IMR-90 (cell line): ENCODE data around the gene LRRC4. TPM values are rescaled to one million over a fixed set of nuclear protein-coding genes. Genes with fewer than 3 reads are reported as not detected.

Source experiments
- ATAC-seq: fragments of 200-7000 bp; cut with Tn5 transposase; 2 replicates; pipeline ENCODE4 v1.9.1; 2020; ENCODE audit warnings: low read depth, mild to moderate bottlenecking, moderate library complexity
- BruUV-seq: library from RNA; stranded (reverse); fragments of 400-500 nt; replicated peaks from 2 replicates; lab custom pipeline; 2021; lab: Mats Ljungman, UMichigan
- CTCF ChIA-PET: fragments of 300-600 bp; formaldehyde crosslinking; extraction: SDS; loops from one replicate; lab custom pipeline; 2021; ENCODE audit warnings: antibody characterized with exemption; lab: Yijun Ruan, JAX
- POLR2A ChIA-PET: fragments of 300-600 bp; sonication (Branson Sonifier 250); formaldehyde crosslinking; loops from one replicate; lab custom pipeline; 2022; ENCODE audit warnings: antibody characterized with exemption; ENCODE audit not compliant: unreplicated experiment; lab: Charles Lee
- DNase-seq: peaks from one replicate; pipeline ENCODE4 v3.0.0; 2013
- H2AFZ ChIP-seq: replicated peaks from 2 replicates; pipeline ENCODE3; 2013; ENCODE audit warnings: low read length, mild to moderate bottlenecking; ENCODE audit not compliant: poor library complexity
- H2AK5ac ChIP-seq: 2 replicates; pipeline ENCODE4 v1.6.1; 2013; ENCODE audit warnings: low read depth, low read length, inconsistent platforms
- H2AK9ac ChIP-seq: replicated peaks from 2 replicates; pipeline ENCODE3; 2013; ENCODE audit warnings: mild to moderate bottlenecking, low read depth, low read length, moderate library complexity; ENCODE audit not compliant: poor library complexity
- H2BK120ac ChIP-seq: 2 replicates; pipeline ENCODE4 v1.6.1; 2013; ENCODE audit warnings: low read depth, low read length, inconsistent platforms
- H2BK15ac ChIP-seq: 3 replicates; pipeline ENCODE4 v1.6.1; 2013; ENCODE audit warnings: low read depth, low read length, inconsistent platforms
- H2BK20ac ChIP-seq: 2 replicates; pipeline ENCODE4 v1.6.1; 2013; ENCODE audit warnings: low read depth, mild to moderate bottlenecking, inconsistent platforms, low read length, moderate library complexity
- H2BK5ac ChIP-seq: 2 replicates; pipeline ENCODE4 v1.6.1; 2013; ENCODE audit warnings: mild to moderate bottlenecking, low read depth, low read length, inconsistent platforms; ENCODE audit not compliant: poor library complexity, severe bottlenecking
- H3K14ac ChIP-seq: replicated peaks from 2 replicates; pipeline ENCODE4 v1.6.1; 2013; ENCODE audit warnings: low read depth, low read length, inconsistent platforms
- H3K18ac ChIP-seq: 2 replicates; pipeline ENCODE4 v1.6.1; 2013; ENCODE audit warnings: low read depth, low read length, control low read depth
- H3K23ac ChIP-seq: 2 replicates; pipeline ENCODE4 v1.6.1; 2013; ENCODE audit warnings: low read depth, low read length, inconsistent platforms
- H3K27ac ChIP-seq: 2 replicates; pipeline ENCODE4 v1.5.1; 2013; ENCODE audit warnings: mild to moderate bottlenecking, control low read depth, low read length; ENCODE audit not compliant: insufficient read depth
- H3K27me3 ChIP-seq: 2 replicates; pipeline ENCODE4 v1.6.1; 2013; ENCODE audit warnings: low read length; ENCODE audit not compliant: control insufficient read depth, insufficient read depth
- H3K36me3 ChIP-seq: 2 replicates; pipeline ENCODE4 v1.6.1; 2013; ENCODE audit warnings: low read length, mixed read lengths; ENCODE audit not compliant: control insufficient read depth, insufficient read depth
- H3K4ac ChIP-seq: 2 replicates; pipeline ENCODE4 v1.6.1; 2013; ENCODE audit warnings: low read depth, low read length, inconsistent platforms
- H3K4me1 ChIP-seq: 2 replicates; pipeline ENCODE4 v1.6.1; 2013; ENCODE audit warnings: low read length, mixed read lengths; ENCODE audit not compliant: control insufficient read depth, insufficient read depth
- H3K4me2 ChIP-seq: 2 replicates; pipeline ENCODE4 v1.6.1; 2013; ENCODE audit warnings: low read depth, mild to moderate bottlenecking, control low read depth, low read length, moderate library complexity
- H3K4me3 ChIP-seq: 2 replicates; pipeline ENCODE4 v1.5.1; 2013; ENCODE audit warnings: low read depth, mild to moderate bottlenecking, control low read depth, low read length, moderate library complexity; ENCODE audit not compliant: insufficient read depth
- H3K56ac ChIP-seq: 2 replicates; pipeline ENCODE4 v1.6.1; 2013; ENCODE audit warnings: low read length, inconsistent platforms; ENCODE audit not compliant: insufficient read depth; ENCODE audit errors: extremely low read depth
- H3K79me1 ChIP-seq, 2 experiments: 2 replicates each; pipeline ENCODE4 v1.6.1; 2013; ENCODE audit warnings: low read length in 2 of 2, inconsistent platforms in 1 of 2, low read depth in 1 of 2
- H3K9ac ChIP-seq: 2 replicates; pipeline ENCODE4 v1.6.1; 2013; ENCODE audit warnings: low read depth, low read length, control low read depth
- H3K9me1 ChIP-seq: 2 replicates; pipeline ENCODE4 v1.6.1; 2013; ENCODE audit warnings: low read length, inconsistent platforms; ENCODE audit not compliant: insufficient read depth
- H3K9me3 ChIP-seq: 2 replicates; pipeline ENCODE4 v1.6.1; 2013; ENCODE audit warnings: low read length; ENCODE audit not compliant: control insufficient read depth, insufficient read depth
- H4K20me1 ChIP-seq: 2 replicates; pipeline ENCODE4 v1.6.1; 2013; ENCODE audit warnings: low read length, inconsistent platforms; ENCODE audit not compliant: insufficient read depth
- H4K5ac ChIP-seq: 2 replicates; pipeline ENCODE4 v1.6.1; 2013; ENCODE audit warnings: mild to moderate bottlenecking, low read depth, low read length, control low read depth
- H4K8ac ChIP-seq, 2 experiments: 2 replicates each; pipeline ENCODE4 v1.6.1; 2013; ENCODE audit warnings: low read depth in 2 of 2, low read length in 2 of 2, control low read depth in 1 of 2, inconsistent platforms in 1 of 2
- H4K91ac ChIP-seq: 2 replicates; pipeline ENCODE4 v1.6.1; 2013; ENCODE audit warnings: low read depth, low read length, inconsistent platforms; ENCODE audit not compliant: insufficient read depth
- BHLHE40 ChIP-seq: fragments of 150-350 bp; IDR thresholded peaks from 2 replicates; pipeline ENCODE4 v1.6.1; 2016; ENCODE audit warnings: mild to moderate bottlenecking, low read depth, low read length
- CEBPB ChIP-seq: IDR thresholded peaks from 2 replicates; pipeline ENCODE4 v1.6.1; 2012; ENCODE audit warnings: low read depth, low read length, improper control_type of control experiment
- CHD1 ChIP-seq: IDR thresholded peaks from 2 replicates; pipeline ENCODE4 v1.6.1; 2012; ENCODE audit warnings: low read depth, low read length, improper control_type of control experiment
- CTCF ChIP-seq: conservative IDR thresholded peaks from 2 replicates; pipeline ENCODE4 v1.5.1; 2012; ENCODE audit warnings: mild to moderate bottlenecking, low read depth, low read length, improper control_type of control experiment
- FOS ChIP-seq: fragments of 150-350 bp; IDR thresholded peaks from 2 replicates; pipeline ENCODE4 v1.6.1; 2016; ENCODE audit warnings: low read depth, low read length
- MAFK ChIP-seq: IDR thresholded peaks from 2 replicates; pipeline ENCODE4 v1.6.1; 2012; ENCODE audit warnings: low read depth, low read length, improper control_type of control experiment
- MAZ ChIP-seq: IDR thresholded peaks from 2 replicates; pipeline ENCODE4 v1.6.1; 2012; ENCODE audit warnings: low read depth, mild to moderate bottlenecking, low read length, improper control_type of control experiment, moderate library complexity, borderline replicate concordance
- MXI1 ChIP-seq: IDR thresholded peaks from 2 replicates; pipeline ENCODE4 v1.6.1; 2012; ENCODE audit warnings: low read depth, mild to moderate bottlenecking, low read length, moderate library complexity, borderline replicate concordance
- NFE2L2 ChIP-seq: fragments of 150-350 bp; IDR thresholded peaks from 2 replicates; pipeline ENCODE4 v1.6.1; 2016; ENCODE audit warnings: low read depth, mild to moderate bottlenecking, low read length
- RCOR1 ChIP-seq: IDR thresholded peaks from 2 replicates; pipeline ENCODE4 v1.6.1; 2012; ENCODE audit warnings: mild to moderate bottlenecking, low read length, improper control_type of control experiment; ENCODE audit not compliant: insufficient replicate concordance
- USF2 ChIP-seq: fragments of 150-350 bp; IDR thresholded peaks from 2 replicates; pipeline ENCODE4 v1.6.1; 2017; ENCODE audit warnings: mild to moderate bottlenecking, antibody characterized with exemption, low read length, low read depth
- dilution Hi-C: fragments of 300-500 bp; cut with HindIII; formaldehyde crosslinking; loops from one replicate; pipeline ENCODE4 v1.14.3; 2018; ENCODE audit warnings: low sequenced_read_pairs; ENCODE audit not compliant: unreplicated experiment
- in situ Hi-C: fragments of 300-500 bp; cut with MboI; formaldehyde crosslinking; loops from 3 replicates; pipeline ENCODE4 v1.14.3; 2019; ENCODE audit warnings: low sequenced_read_pairs, inconsistent platforms, mixed read lengths
- intact Hi-C: fragments of 100-400 bp; cut with micrococcal nuclease; formaldehyde crosslinking; loops from 2 replicates; pipeline ENCODE4 v1.10.0; 2022
- polyA plus RNA-seq, 3 experiments: library from polyadenylated mRNA; depleted of rRNA; stranded (reverse); fragments of >200 nt; gene quantifications; 2 replicates each; pipeline ENCODE4 v1.2.3, GENCODE V29; 2012; ENCODE audit warnings: low replicate concordance in 1 of 3
- total RNA-seq: library from RNA; depleted of rRNA; stranded (reverse); fragments of >200 nt; gene quantifications from 2 replicates; pipeline ENCODE4 v1.2.3, GENCODE V29; 2012

LRRC4 gene
- total and polyA plus RNA-seq, 2 of the 4 experiments (the other 2 are of a cell fraction), result 0.54 to 0.55 TPM

GRCh38 chr7:127979728-127980126, 51.5 kb downstream of the LRRC4 start:
- POLR2A ChIA-PET, result no interaction called here
- peaks cover 8% of the 10 kb centered on the region for H3K36me3 ChIP-seq
- DNase-seq, result peak; percentile 50

More at GRCh38 chr7:127979728-127980126, 51.5 kb downstream of the LRRC4 start:
- Histone ChIP-seq H3K4me2 (no peak overlapping the region), H4K5ac (no peak overlapping the region), H2BK5ac (no peak overlapping the region), H3K14ac (no peak overlapping the region), H3K4me3 (no peak overlapping the region), H2BK15ac (no peak overlapping the region), H3K18ac (no peak overlapping the region), H3K9ac (no peak overlapping the region), H2AK5ac (no peak overlapping the region), H4K20me1 (peaks cover 17% of the 10 kb centered on the region; the same call in 1 of the 2 replicates), H2BK20ac (no peak overlapping the region), H3K27ac (no peak overlapping the region), H3K27me3 (no peaks in the 10 kb centered on the region), H3K9me1 (peaks cover 7% of the 10 kb centered on the region), H3K79me1 (peaks cover 21 to 58% of the 10 kb centered on the region in 2 experiments), H2BK120ac (no peak overlapping the region), H4K8ac (no peak overlapping the region), H3K4ac (no peak overlapping the region), H4K91ac (no peak overlapping the region), H3K4me1 (no peaks in the 10 kb centered on the region), H3K23ac (no peak overlapping the region), H2AK9ac (no peak overlapping the region), H2AFZ (no peak overlapping the region), H3K56ac (no peak overlapping the region), H3K9me3 (peaks cover 6% of the 10 kb centered on the region)
- ATAC-seq, result peak; percentile 88
- CTCF ChIA-PET, result interaction anchor here (0.6 to 1.5 kb wide), 3 partner anchors 12 to 105 kb away, joined by 3 to 5 read pairs (median 3); no protein-coding TSS in a partner anchor
- BruUV-seq, result no TSS peak
- intact Hi-C loops (no loop called here), dilution Hi-C loops (no loop called here), in situ Hi-C loops (no loop called here)
- no peak for TF ChIP-seq BHLHE40
- no peak for TF ChIP-seq MAFK
- TF ChIP-seq CEBPB, result no peak
- no peak for TF ChIP-seq USF2
- TF ChIP-seq MXI1, result no peak
- TF ChIP-seq FOS, result no peak
- TF ChIP-seq CTCF, result no peak
- TF ChIP-seq MAZ, result no peak
- TF ChIP-seq NFE2L2, result no peak
- no peak for TF ChIP-seq CHD1
- TF ChIP-seq RCOR1, result no peak
